HFFc6 (cell line): Measurements from ENCODE around the gene BST1. TPM values are rescaled to one million over a fixed set of nuclear protein-coding genes. Genes with fewer than 3 reads are reported as not detected.
A peak's percentile ranks its signal among the peaks of the same experiment; 100 is the strongest.

ENCODE experiments used
- DNase-seq: peaks from one replicate; pipeline ENCODE4 v3.0.0-alpha.2; 2018
- H3K27ac Mint-ChIP-seq: 2 replicates; pipeline ENCODE4 v1.8.0; 2020; ENCODE audit warnings: mild to moderate bottlenecking, mixed read lengths
- H3K27me3 Mint-ChIP-seq: 2 replicates; pipeline ENCODE4 v1.8.0; 2021; ENCODE audit warnings: mild to moderate bottlenecking, moderate library complexity, mixed read lengths; ENCODE audit not compliant: insufficient read depth
- H3K36me3 Mint-ChIP-seq: 2 replicates; pipeline ENCODE4 v1.8.0; 2021; ENCODE audit warnings: low read depth, mixed read lengths
- H3K4me1 Mint-ChIP-seq: 2 replicates; pipeline ENCODE4 v1.8.0; 2020; ENCODE audit warnings: low read depth, mixed read lengths
- H3K4me3 Mint-ChIP-seq: 2 replicates; pipeline ENCODE4 v1.8.0; 2020; ENCODE audit warnings: mild to moderate bottlenecking, moderate library complexity, mixed read lengths
- H3K9me3 Mint-ChIP-seq: 2 replicates; pipeline ENCODE4 v1.8.0; 2020; ENCODE audit warnings: mild to moderate bottlenecking, mixed read lengths
- CTCF ChIP-seq: fragments of 200-600 bp; sonication (generic); IDR thresholded peaks from 2 replicates; pipeline ENCODE4 v1.5.0; 2021; ENCODE audit warnings: antibody characterized with exemption, mild to moderate bottlenecking
- total RNA-seq, 6 experiments: library from RNA; stranded (reverse); fragmentation: NEBNext Ultra II Directional; extraction: Animal tissue kit (Norgen Biotek cat#: 25700); gene quantifications; 2 replicates in 1 of 6; 3 replicates in 5 of 6; pipeline ENCODE4 v1.2.3, GENCODE V29; 2021

The BST1 gene
- total RNA-seq, 6 experiments from 2014 or later: 2.4 to 4.2 (median 2.8) TPM

GRCh38 chr4:15771216-15772058, 68.6 kb downstream of the BST1 start:
- Mint-ChIP-seq H3K4me1 (no peaks in the 10 kb centered on the region), H3K27me3 (peaks cover 35% of the 10 kb centered on the region), H3K27ac (no peak overlapping the region), H3K36me3 (no peaks in the 10 kb centered on the region), H3K4me3 (no peak overlapping the region), H3K9me3 (no peaks in the 10 kb centered on the region)
- TF ChIP-seq CTCF: no peak
- no peak for DNase-seq

- Mint-ChIP-seq H3K4me1 (peaks cover 2% of the 10 kb centered on the region), H3K4me3 (no peak overlapping the region), H3K27ac (no peak overlapping the region), H3K27me3 (peaks cover 50% of the 10 kb centered on the region), H3K36me3 (no peaks in the 10 kb centered on the region), H3K9me3 (no peaks in the 10 kb centered on the region)
- DNase-seq: no peak
- no peak for TF ChIP-seq CTCF
These were observed 71.2 kb downstream of the BST1 start for GRCh38 chr4:15774020-15774420.

- Mint-ChIP-seq H3K4me1 (peaks cover 8% of the 10 kb centered on the region), H3K27me3 (peaks cover 63% of the 10 kb centered on the region), H3K27ac (no peak overlapping the region), H3K4me3 (no peak overlapping the region), H3K36me3 (no peaks in the 10 kb centered on the region), H3K9me3 (no peaks in the 10 kb centered on the region)
- DNase-seq: no peak
- TF ChIP-seq CTCF: no peak
These were observed 74.2 kb downstream of the BST1 start for GRCh38 chr4:15776871-15777648.

- Mint-ChIP-seq H3K4me3 (no peak overlapping the region), H3K27me3 (peaks cover 61% of the 10 kb centered on the region), H3K27ac (no peak overlapping the region), H3K4me1 (peaks cover 8% of the 10 kb centered on the region), H3K36me3 (no peaks in the 10 kb centered on the region), H3K9me3 (no peaks in the 10 kb centered on the region)
- TF ChIP-seq CTCF: no peak
- DNase-seq: no peak
These were observed 74.9 kb downstream of the BST1 start for GRCh38 chr4:15777697-15778288.

- H3K4me1 Mint-ChIP-seq: peaks cover 8% of the 10 kb centered on the region
- DNase-seq: no peak
- peak within 1 kb of the TSS; percentile 50 for H3K4me3 Mint-ChIP-seq
- no peaks in the 10 kb centered on the region for H3K9me3 Mint-ChIP-seq
- peaks cover 60% of the 10 kb centered on the region for H3K27me3 Mint-ChIP-seq
- no peak within 1 kb of the TSS for H3K27ac Mint-ChIP-seq
- no peaks in the 10 kb centered on the region for H3K36me3 Mint-ChIP-seq
- no peak for TF ChIP-seq CTCF
These were observed 75.7 kb downstream of the BST1 start, which contains the start of gene CD38 for GRCh38 chr4:15778289-15779241. Gene CD38 (plus strand): TSS chr4:15778328. CDS start chr4:15778415, 87 bp downstream.
